ENCODE data around the gene PGAP1. TPM values are rescaled to one million over a fixed set of nuclear protein-coding genes. Genes with fewer than 3 reads are reported as not detected.

PGAP1 gene
- total and polyA plus RNA-seq, 10 donors, result 0.38 to 10.1 (median 5.3) TPM

DNA sequence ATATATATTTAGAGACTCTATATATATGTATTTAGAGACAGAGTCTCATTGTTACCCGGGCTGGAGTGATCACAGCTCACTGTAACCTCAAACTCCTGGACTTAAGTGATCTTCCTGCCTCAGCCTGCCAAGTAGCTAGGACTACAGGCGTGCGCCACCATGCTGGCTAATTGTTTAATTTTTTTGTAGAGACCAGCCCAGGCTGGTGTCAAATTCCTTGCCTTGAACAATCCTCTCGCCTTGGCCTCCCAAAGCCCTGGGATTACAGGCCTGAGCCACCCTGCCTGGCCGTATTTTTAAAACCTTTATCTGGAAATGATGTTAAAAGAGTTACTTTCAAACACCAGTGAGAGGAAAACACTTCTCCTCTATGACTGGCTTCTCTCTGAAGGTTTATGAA, 30.9 kb upstream of the PGAP1 start:
- TF ChIP-seq, protein P1, sequence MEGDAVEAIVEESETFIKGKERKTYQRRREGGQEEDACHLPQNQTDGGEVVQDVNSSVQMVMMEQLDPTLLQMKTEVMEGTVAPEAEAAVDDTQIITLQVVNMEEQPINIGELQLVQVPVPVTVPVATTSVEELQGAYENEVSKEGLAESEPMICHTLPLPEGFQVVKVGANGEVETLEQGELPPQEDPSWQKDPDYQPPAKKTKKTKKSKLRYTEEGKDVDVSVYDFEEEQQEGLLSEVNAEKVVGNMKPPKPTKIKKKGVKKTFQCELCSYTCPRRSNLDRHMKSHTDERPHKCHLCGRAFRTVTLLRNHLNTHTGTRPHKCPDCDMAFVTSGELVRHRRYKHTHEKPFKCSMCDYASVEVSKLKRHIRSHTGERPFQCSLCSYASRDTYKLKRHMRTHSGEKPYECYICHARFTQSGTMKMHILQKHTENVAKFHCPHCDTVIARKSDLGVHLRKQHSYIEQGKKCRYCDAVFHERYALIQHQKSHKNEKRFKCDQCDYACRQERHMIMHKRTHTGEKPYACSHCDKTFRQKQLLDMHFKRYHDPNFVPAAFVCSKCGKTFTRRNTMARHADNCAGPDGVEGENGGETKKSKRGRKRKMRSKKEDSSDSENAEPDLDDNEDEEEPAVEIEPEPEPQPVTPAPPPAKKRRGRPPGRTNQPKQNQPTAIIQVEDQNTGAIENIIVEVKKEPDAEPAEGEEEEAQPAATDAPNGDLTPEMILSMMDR (IDR thresholded peaks at IDR 0.05 in 8 of 11, conservative IDR thresholded peaks at IDR 0.05 in 3 of 11), result no peak
- TF ChIP-seq POLR2A (IDR thresholded peaks at IDR 0.05) (no peak), POLR2AphosphoS5 (IDR thresholded peaks at IDR 0.05) (no peak)
- WGBS, 5 donors, result 94 to 98% (median 96%) methylated on average over 5 of the region's 5 CpGs
- intact Hi-C loops (cut with DNase I; ENCODE audit: low total_unique reads), result no loop called here
- H3K36me3 ChIP-seq, result no peaks in the 10 kb centered on the region
- no peaks in the 10 kb centered on the region for H3K27me3 ChIP-seq (replicated peaks in 1 of 7)
- no peak overlapping the region for H3K27ac ChIP-seq
- DNase-seq, result no peak
- H3K4me3 ChIP-seq, result no peak overlapping the region
- H3K4me1 ChIP-seq, result no peaks in the 10 kb centered on the region
- no peaks in the 10 kb centered on the region for H3K9me3 ChIP-seq

DNA sequence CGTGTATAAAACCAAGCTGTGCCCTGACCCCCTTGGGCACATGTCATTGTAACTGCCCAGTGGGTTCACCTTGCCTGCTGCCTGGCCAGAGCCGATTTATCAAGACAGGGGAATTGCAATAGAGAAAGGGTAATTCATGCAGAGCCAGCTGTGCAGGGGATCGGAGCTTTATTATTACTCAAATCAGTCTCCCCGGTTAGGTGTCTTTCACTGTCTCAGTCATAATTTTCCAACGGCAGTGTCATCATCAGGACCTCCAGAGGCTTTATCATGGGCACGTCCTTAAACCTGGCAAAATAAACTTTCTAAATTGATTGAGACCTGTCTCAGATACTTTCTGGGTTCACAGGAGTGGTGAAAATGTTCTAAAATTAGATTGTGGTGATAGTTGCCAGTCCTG, 29.6 kb upstream of the PGAP1 start:
- Histone ChIP-seq H3K27ac (no peak overlapping the region), H3K9me3 (no peaks in the 10 kb centered on the region), H3K4me3 (no peak overlapping the region), H3K36me3 (no peaks in the 10 kb centered on the region), H3K27me3 (replicated peaks in 1 of 7) (no peaks in the 10 kb centered on the region), H3K4me1 (no peaks in the 10 kb centered on the region)
- intact Hi-C loops (cut with DNase I; ENCODE audit: low total_unique reads), result no loop called here
- DNase-seq, result no peak
- TF ChIP-seq, protein P1 (IDR thresholded peaks at IDR 0.05 in 8 of 11, conservative IDR thresholded peaks at IDR 0.05 in 3 of 11), result no peak
- no peak for TF ChIP-seq POLR2A (IDR thresholded peaks at IDR 0.05)
- no peak for TF ChIP-seq POLR2AphosphoS5 (IDR thresholded peaks at IDR 0.05)
- 70 to 86% (median 84%) methylated on average over 6 of the region's 6 CpGs for WGBS, 5 donors

DNA sequence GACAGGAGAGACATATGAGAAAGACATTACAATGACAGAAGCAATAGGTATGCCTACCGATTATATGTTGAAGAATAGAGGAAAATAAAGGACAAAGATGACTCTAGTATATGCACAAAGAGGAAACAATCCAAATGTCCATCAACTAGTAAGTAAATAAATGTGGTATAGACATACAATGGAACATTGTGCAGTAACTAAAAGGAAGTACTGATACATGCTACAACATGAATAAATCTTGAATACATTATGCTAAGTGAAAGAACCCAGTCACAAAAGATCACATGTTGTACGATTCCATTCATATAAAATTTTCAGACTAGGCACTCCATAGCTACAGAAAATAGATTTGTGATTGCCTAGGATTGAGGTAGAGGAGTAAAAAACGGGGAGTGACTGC, 28.5 kb upstream of the PGAP1 start:
- WGBS, 5 donors, result 59 to 84% (median 77%) methylated on average over 2 to 3 of the region's 3 CpGs
- TF ChIP-seq, protein P1 (IDR thresholded peaks at IDR 0.05 in 8 of 11, conservative IDR thresholded peaks at IDR 0.05 in 3 of 11), result no peak
- TF ChIP-seq POLR2A (IDR thresholded peaks at IDR 0.05) (no peak), POLR2AphosphoS5 (IDR thresholded peaks at IDR 0.05) (no peak)
- Histone ChIP-seq H3K4me1 (no peaks in the 10 kb centered on the region), H3K27me3 (replicated peaks in 1 of 7) (no peaks in the 10 kb centered on the region), H3K36me3 (no peaks in the 10 kb centered on the region), H3K4me3 (no peak overlapping the region), H3K27ac (no peak overlapping the region), H3K9me3 (no peaks in the 10 kb centered on the region)
- intact Hi-C loops (cut with DNase I; ENCODE audit: low total_unique reads), result no loop called here
- DNase-seq, result no peak

DNA sequence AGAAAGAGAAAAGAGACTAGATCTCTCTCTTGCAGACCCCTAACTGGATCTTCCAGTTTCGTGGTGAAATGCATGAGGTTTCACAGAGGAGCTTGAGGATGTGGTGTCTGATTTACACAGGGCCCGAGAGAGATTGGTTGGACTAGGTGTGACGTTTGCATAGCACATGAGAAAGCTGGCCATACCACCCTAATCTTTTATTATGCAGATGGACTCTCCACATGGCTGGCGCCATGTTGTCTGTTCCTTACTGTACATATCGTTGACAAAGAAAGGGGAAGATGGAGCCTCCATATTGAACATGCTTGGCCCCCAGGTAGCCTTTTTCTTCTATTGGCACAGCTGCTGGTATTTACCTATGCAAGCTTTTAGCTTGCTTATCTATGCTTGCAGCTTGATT, 27.5 kb upstream of the PGAP1 start:
- H3K4me3 ChIP-seq, result no peak overlapping the region
- H3K27me3 ChIP-seq (replicated peaks in 1 of 7), result no peaks in the 10 kb centered on the region
- intact Hi-C loops (cut with DNase I; ENCODE audit: low total_unique reads), result no loop called here
- DNase-seq, result no peak
- H3K36me3 ChIP-seq, result no peaks in the 10 kb centered on the region
- H3K4me1 ChIP-seq, result no peaks in the 10 kb centered on the region
- TF ChIP-seq, protein P1 (IDR thresholded peaks at IDR 0.05 in 8 of 11, conservative IDR thresholded peaks at IDR 0.05 in 3 of 11), result no peak
- TF ChIP-seq POLR2A (IDR thresholded peaks at IDR 0.05) (no peak), POLR2AphosphoS5 (IDR thresholded peaks at IDR 0.05) (no peak)
- WGBS, 5 donors, result 85 to 93% (median 90%) methylated on average over 5 of the region's 5 CpGs
- no peak overlapping the region for H3K27ac ChIP-seq
- H3K9me3 ChIP-seq, result no peaks in the 10 kb centered on the region
